Ishikawa (cell line): ENCODE data around the gene TBC1D16.

ENCODE experiments used
- CEBPB ChIP-seq: IDR thresholded peaks from 2 replicates; pipeline ENCODE4 v1.6.1; 2012
- EGR1 ChIP-seq: IDR thresholded peaks from 2 replicates; pipeline ENCODE4 v1.6.1; 2012
- EP300 ChIP-seq: IDR thresholded peaks from 2 replicates; pipeline ENCODE4 v1.6.1; 2012; ENCODE audit warnings: borderline replicate concordance
- FOXM1 ChIP-seq: IDR thresholded peaks from 2 replicates; pipeline ENCODE4 v1.6.1; 2012; ENCODE audit warnings: low read depth, borderline replicate concordance
- MAX ChIP-seq: IDR thresholded peaks from 2 replicates; pipeline ENCODE4 v1.6.1; 2012
- NFIC ChIP-seq: IDR thresholded peaks from 2 replicates; pipeline ENCODE4 v1.6.1; 2012
- RAD21 ChIP-seq: IDR thresholded peaks from 2 replicates; pipeline ENCODE4 v1.6.1; 2012; ENCODE audit warnings: low read depth
- TAF1 ChIP-seq: IDR thresholded peaks from 2 replicates; pipeline ENCODE4 v1.6.1; 2012; ENCODE audit warnings: low read depth, mild to moderate bottlenecking
- YY1 ChIP-seq: IDR thresholded peaks from 2 replicates; pipeline ENCODE4 v1.6.1; 2012; ENCODE audit warnings: low read depth
- TF ChIP-seq, protein P1 (sequence below): IDR thresholded peaks from 2 replicates; pipeline ENCODE4 v1.6.1; 2012; ENCODE audit warnings: low read depth, mild to moderate bottlenecking
- TF ChIP-seq, protein P2 (sequence below): IDR thresholded peaks from 2 replicates; pipeline ENCODE4 v1.6.1; 2012

DNA sequence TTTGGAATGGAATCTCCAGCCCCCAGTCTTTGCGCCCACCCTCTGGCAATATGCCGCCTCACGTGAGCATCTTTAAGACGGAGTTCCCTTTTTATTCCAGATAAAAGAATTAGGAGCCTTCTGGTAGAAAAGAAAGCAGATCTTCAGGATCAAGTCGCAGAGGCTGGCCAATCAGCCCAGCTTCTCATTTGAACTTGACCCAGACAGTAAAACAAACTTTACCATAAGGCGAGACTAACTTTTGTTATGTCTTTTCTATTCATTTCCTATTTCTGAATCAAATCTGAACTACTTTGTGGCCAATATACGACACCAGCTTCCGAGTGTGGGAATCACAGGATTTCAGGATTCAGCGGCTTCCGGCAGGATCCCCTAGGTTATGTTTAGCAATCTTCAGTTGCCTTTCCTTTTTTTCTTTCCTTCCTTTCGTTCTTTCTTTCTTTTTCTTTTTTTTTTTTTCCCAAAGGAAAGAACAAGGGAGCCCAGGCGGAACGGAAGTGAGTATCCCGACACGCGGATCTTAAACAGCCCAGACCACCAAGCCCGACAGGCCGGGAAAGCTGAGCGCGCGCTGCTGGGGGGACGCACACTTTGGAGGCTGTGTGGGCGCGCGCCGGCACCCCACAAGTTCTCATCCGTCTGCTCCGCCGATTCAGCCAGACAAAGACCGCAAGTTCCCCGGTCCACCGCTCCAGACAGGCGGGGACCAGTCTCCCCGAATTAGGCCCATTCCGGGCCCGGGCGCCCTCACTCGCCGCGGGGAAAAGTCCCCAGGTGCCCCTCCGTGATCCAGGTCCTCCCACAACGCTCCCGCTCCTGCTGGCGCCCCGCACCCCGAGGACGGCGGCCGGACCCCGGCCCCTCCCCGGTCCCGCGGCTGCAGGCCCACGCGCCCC, 633 bp downstream of the TBC1D16 start:
- no peak for TF ChIP-seq TAF1
- no peak for TF ChIP-seq RAD21
- TF ChIP-seq MAX, result no peak
- no peak for TF ChIP-seq YY1
- TF ChIP-seq, protein P1, sequence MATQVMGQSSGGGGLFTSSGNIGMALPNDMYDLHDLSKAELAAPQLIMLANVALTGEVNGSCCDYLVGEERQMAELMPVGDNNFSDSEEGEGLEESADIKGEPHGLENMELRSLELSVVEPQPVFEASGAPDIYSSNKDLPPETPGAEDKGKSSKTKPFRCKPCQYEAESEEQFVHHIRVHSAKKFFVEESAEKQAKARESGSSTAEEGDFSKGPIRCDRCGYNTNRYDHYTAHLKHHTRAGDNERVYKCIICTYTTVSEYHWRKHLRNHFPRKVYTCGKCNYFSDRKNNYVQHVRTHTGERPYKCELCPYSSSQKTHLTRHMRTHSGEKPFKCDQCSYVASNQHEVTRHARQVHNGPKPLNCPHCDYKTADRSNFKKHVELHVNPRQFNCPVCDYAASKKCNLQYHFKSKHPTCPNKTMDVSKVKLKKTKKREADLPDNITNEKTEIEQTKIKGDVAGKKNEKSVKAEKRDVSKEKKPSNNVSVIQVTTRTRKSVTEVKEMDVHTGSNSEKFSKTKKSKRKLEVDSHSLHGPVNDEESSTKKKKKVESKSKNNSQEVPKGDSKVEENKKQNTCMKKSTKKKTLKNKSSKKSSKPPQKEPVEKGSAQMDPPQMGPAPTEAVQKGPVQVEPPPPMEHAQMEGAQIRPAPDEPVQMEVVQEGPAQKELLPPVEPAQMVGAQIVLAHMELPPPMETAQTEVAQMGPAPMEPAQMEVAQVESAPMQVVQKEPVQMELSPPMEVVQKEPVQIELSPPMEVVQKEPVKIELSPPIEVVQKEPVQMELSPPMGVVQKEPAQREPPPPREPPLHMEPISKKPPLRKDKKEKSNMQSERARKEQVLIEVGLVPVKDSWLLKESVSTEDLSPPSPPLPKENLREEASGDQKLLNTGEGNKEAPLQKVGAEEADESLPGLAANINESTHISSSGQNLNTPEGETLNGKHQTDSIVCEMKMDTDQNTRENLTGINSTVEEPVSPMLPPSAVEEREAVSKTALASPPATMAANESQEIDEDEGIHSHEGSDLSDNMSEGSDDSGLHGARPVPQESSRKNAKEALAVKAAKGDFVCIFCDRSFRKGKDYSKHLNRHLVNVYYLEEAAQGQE, result no peak
- TF ChIP-seq CEBPB, result no peak
- TF ChIP-seq EGR1, result no peak
- no peak for TF ChIP-seq FOXM1
- no peak for TF ChIP-seq NFIC
- TF ChIP-seq, protein P2, sequence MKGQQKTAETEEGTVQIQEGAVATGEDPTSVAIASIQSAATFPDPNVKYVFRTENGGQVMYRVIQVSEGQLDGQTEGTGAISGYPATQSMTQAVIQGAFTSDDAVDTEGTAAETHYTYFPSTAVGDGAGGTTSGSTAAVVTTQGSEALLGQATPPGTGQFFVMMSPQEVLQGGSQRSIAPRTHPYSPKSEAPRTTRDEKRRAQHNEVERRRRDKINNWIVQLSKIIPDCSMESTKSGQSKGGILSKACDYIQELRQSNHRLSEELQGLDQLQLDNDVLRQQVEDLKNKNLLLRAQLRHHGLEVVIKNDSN, result no peak
- TF ChIP-seq EP300, result no peak
